Adrenal gland (tissue), 5 donors: ENCODE results near the gene KRTAP8-1.

ENCODE experiments used
- CTCF ChIP-seq, 6 experiments: fragments of 450-650 bp in 4 of 6; fragments of 200-600 bp in 2 of 6; sonication (generic) in 1 of 6; IDR thresholded peaks; 1 replicate in 5 of 6; 2 replicates in 1 of 6; pipeline versions ENCODE4 v1.5.1 to v1.8.0; 2016 to 2021; ENCODE audit warnings: antibody characterized with exemption in 6 of 6, mild to moderate bottlenecking in 2 of 6, moderate library complexity in 1 of 6
- POLR2A ChIP-seq, 2 donors: fragments of 450-650 bp; IDR thresholded peaks; one replicate each; pipeline ENCODE4 v1.6.1; 2017; ENCODE audit warnings: antibody characterized with exemption in 2 of 2, mild to moderate bottlenecking in 2 of 2, moderate library complexity in 1 of 2
- donor health status: DM: no; HTN: no; CAD: no.

GRCh38 chr21:30793581-30794314, 19.3 kb downstream of the KRTAP8-1 start:
- no peak for TF ChIP-seq CTCF (IDR thresholded peaks at IDR 0.05)
- no peak for TF ChIP-seq POLR2A (IDR thresholded peaks at IDR 0.05)
